GM23338 (cell line): ENCODE results near the gene FAXC. TPM values are rescaled to one million over a fixed set of nuclear protein-coding genes. Genes with fewer than 3 reads are reported as not detected.

Experiments
- ATAC-seq: fragments of 200-7000 bp; cut with Tn5 transposase; 3 replicates; pipeline ENCODE4 v1.9.1; 2020
- DNase-seq: peaks from one replicate; pipeline ENCODE4 v3.0.0-alpha.2; 2015; ENCODE audit warnings: low spot score
- H2AFZ ChIP-seq: fragments of 200-600 bp; sonication (generic); 2 replicates; pipeline ENCODE4 v1.8.0; 2016; ENCODE audit warnings: antibody characterized with exemption, mild to moderate bottlenecking, moderate library complexity
- H3F3A ChIP-seq: fragments of 200-600 bp; sonication (generic); replicated peaks from 2 replicates; pipeline ENCODE4 v1.8.0; 2017; ENCODE audit warnings: antibody characterized with exemption, mixed run types, low read depth
- H3K27ac ChIP-seq: fragments of 200-600 bp; sonication (generic); 2 replicates; pipeline ENCODE4 v1.6.1; 2016; ENCODE audit warnings: low read depth
- H3K27me3 ChIP-seq: fragments of 200-600 bp; sonication (generic); 2 replicates; pipeline ENCODE4 v1.8.0; 2016; ENCODE audit warnings: mild to moderate bottlenecking, mixed run types, moderate library complexity; ENCODE audit not compliant: insufficient read depth
- H3K36me3 ChIP-seq: fragments of 200-600 bp; sonication (generic); 2 replicates; pipeline ENCODE4 v1.8.0; 2016; ENCODE audit warnings: mild to moderate bottlenecking; ENCODE audit not compliant: insufficient read depth
- H3K4me1 ChIP-seq: fragments of 200-600 bp; sonication (generic); 2 replicates; pipeline ENCODE4 v1.8.0; 2016; ENCODE audit warnings: mild to moderate bottlenecking, moderate library complexity; ENCODE audit not compliant: insufficient read depth
- H3K4me2 ChIP-seq: fragments of 200-600 bp; sonication (generic); 2 replicates; pipeline ENCODE4 v1.7.1; 2017; ENCODE audit warnings: mixed run types
- H3K4me3 ChIP-seq: fragments of 200-600 bp; sonication (generic); 2 replicates; pipeline ENCODE4 v1.6.1; 2016; ENCODE audit warnings: mixed run types
- H3K79me2 ChIP-seq: fragments of 200-600 bp; sonication (generic); replicated peaks from 2 replicates; pipeline ENCODE4 v1.8.0; 2017; ENCODE audit warnings: mild to moderate bottlenecking; ENCODE audit not compliant: insufficient read depth
- H3K9me2 ChIP-seq: fragments of 200-600 bp; sonication (generic); 2 replicates; pipeline ENCODE4 v1.8.0; 2017; ENCODE audit not compliant: insufficient read depth
- H4K20me1 ChIP-seq: fragments of 200-600 bp; sonication (generic); replicated peaks from 2 replicates; pipeline ENCODE4 v1.8.0; 2017; ENCODE audit warnings: mild to moderate bottlenecking; ENCODE audit not compliant: insufficient read depth
- H3K27ac Mint-ChIP-seq: 2 replicates; pipeline ENCODE4 v1.8.0; 2020; ENCODE audit warnings: inconsistent platforms, mild to moderate bottlenecking, moderate library complexity, mixed read lengths
- H3K27me3 Mint-ChIP-seq: 3 replicates; pipeline ENCODE4 v1.8.0; 2022; ENCODE audit warnings: low read depth, mild to moderate bottlenecking, moderate library complexity, mixed read lengths, inconsistent platforms; ENCODE audit not compliant: insufficient read depth, poor library complexity
- H3K36me3 Mint-ChIP-seq: 3 replicates; pipeline ENCODE4 v1.8.0; 2021; ENCODE audit warnings: low read depth, mild to moderate bottlenecking, inconsistent platforms, moderate library complexity, mixed read lengths
- H3K4me1 Mint-ChIP-seq: 3 replicates; pipeline ENCODE4 v1.8.0; 2020; ENCODE audit warnings: mild to moderate bottlenecking, inconsistent platforms, mixed read lengths
- H3K4me3 Mint-ChIP-seq: 3 replicates; pipeline ENCODE4 v1.8.0; 2021; ENCODE audit warnings: moderate library complexity, mild to moderate bottlenecking, inconsistent platforms, mixed read lengths
- H3K9me3 Mint-ChIP-seq: 3 replicates; pipeline ENCODE4 v1.8.0; 2020; ENCODE audit warnings: moderate library complexity, mild to moderate bottlenecking, inconsistent platforms, mixed read lengths
- CREB1 ChIP-seq: fragments of 250-450 bp; sonication (Bioruptor Pico); IDR thresholded peaks from 2 replicates; pipeline ENCODE4 v1.5.0; 2020; ENCODE audit warnings: low read depth, mild to moderate bottlenecking, moderate library complexity
- EZH2 ChIP-seq: fragments of 200-600 bp; sonication (generic); IDR thresholded peaks from one replicate; pipeline ENCODE4 v1.8.0; 2017; ENCODE audit warnings: antibody characterized with exemption, mild to moderate bottlenecking, low read depth; ENCODE audit not compliant: unreplicated experiment
- EZH2phosphoT487 ChIP-seq: fragments of 200-600 bp; sonication (generic); IDR thresholded peaks from one replicate; pipeline ENCODE4 v1.8.1; 2018; ENCODE audit warnings: antibody characterized with exemption; ENCODE audit not compliant: unreplicated experiment
- JUNB ChIP-seq: IDR thresholded peaks from one replicate; pipeline ENCODE4 v1.6.1; 2016; ENCODE audit warnings: antibody characterized with exemption; ENCODE audit not compliant: unreplicated experiment
- NANOG ChIP-seq: IDR thresholded peaks from 2 replicates; pipeline ENCODE4 v1.6.1; 2016; ENCODE audit warnings: antibody characterized with exemption, borderline replicate concordance
- POLR2AphosphoS5 ChIP-seq: IDR thresholded peaks from 2 replicates; pipeline ENCODE4 v1.6.1; 2016; ENCODE audit warnings: antibody characterized with exemption, low read depth
- STAT1 ChIP-seq: IDR thresholded peaks from one replicate; pipeline ENCODE4 v1.6.1; 2016; ENCODE audit warnings: antibody characterized with exemption; ENCODE audit not compliant: unreplicated experiment
- ZNF114 ChIP-seq: fragments of 250-450 bp; sonication (Bioruptor Pico); IDR thresholded peaks from 2 replicates; pipeline ENCODE4 v1.5.0; 2020; ENCODE audit warnings: mild to moderate bottlenecking, moderate library complexity
- ZNF331 ChIP-seq: fragments of 250-450 bp; sonication (Bioruptor Pico); IDR thresholded peaks from 2 replicates; pipeline ENCODE4 v1.5.0; 2020; ENCODE audit warnings: low read depth, mild to moderate bottlenecking, moderate library complexity
- ZNF462 ChIP-seq: fragments of 250-450 bp; sonication (Bioruptor Pico); IDR thresholded peaks from 2 replicates; pipeline ENCODE4 v1.5.0; 2020; ENCODE audit warnings: mild to moderate bottlenecking, moderate library complexity
- polyA plus RNA-seq: library from polyadenylated mRNA; unstranded; fragments of >200 nt; fragmentation: Nextera tagmentation; extraction: Ambion mirVana; gene quantifications from 2 replicates; pipeline ENCODE4 v1.2.1, GENCODE V29; 2016
- total RNA-seq: library from RNA; depleted of rRNA; stranded (reverse); fragments of >200 nt; shearing (Covaris generic); gene quantifications from 2 replicates; pipeline ENCODE4 v1.2.3, GENCODE V29; 2014
- TF ChIP-seq, protein P1 (sequence below): IDR thresholded peaks from 2 replicates; pipeline ENCODE4 v1.6.1; 2016; ENCODE audit warnings: antibody characterized with exemption
- TF ChIP-seq, protein P2 (sequence below): IDR thresholded peaks from one replicate; pipeline ENCODE4 v1.6.1; 2018; ENCODE audit warnings: antibody characterized with exemption; ENCODE audit not compliant: unreplicated experiment
- TF ChIP-seq, protein P3 (sequence below), 2 experiments: fragments of 200-600 bp in 1 of 2; sonication (generic) in 1 of 2; conservative IDR thresholded peaks; 2 replicates each; pipeline versions ENCODE4 v1.5.1 to v1.6.1; 2016 to 2017; ENCODE audit warnings: antibody characterized with exemption in 2 of 2, low read depth in 2 of 2, mild to moderate bottlenecking in 2 of 2, moderate library complexity in 1 of 2

The FAXC gene
- total and polyA plus RNA-seq, 2 experiments from 2014 or later, result 10.5 to 15.2 TPM

DNA sequence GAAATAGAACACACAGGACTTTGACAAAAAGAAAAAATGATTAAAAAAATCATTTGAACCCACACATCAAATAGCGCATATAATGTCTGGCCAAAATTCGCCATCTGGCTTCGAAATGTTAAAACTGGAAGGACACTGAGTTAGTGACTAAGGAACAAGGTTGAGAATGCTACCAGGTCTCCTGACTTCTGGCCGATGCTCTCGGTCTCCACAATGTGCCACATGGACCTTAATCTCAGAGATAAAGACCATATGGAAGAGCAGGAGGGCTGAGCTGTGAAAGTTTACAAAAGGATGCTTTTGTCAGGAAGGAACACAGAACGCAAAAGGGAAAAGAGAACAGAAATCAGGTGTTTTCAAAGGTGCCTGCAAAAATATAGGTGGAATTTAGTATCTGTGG, 54.7 kb downstream of the FAXC start:
- no peak overlapping the region for H3K27ac Mint-ChIP-seq

More for the DNA sequence above, 54.7 kb downstream of the FAXC start:
- H3K9me2 ChIP-seq, result no peaks in the 10 kb centered on the region
- no peak overlapping the region for H3K4me3 ChIP-seq
- no peaks in the 10 kb centered on the region for H3F3A ChIP-seq
- no peak for DNase-seq
- Mint-ChIP-seq H3K4me3 (no peak overlapping the region), H3K36me3 (peaks cover 2% of the 10 kb centered on the region; the same call in 1 of the 3 replicates), H3K27me3 (no peaks in the 10 kb centered on the region), H3K9me3 (no peaks in the 10 kb centered on the region), H3K4me1 (no peaks in the 10 kb centered on the region; the same call in 2 of the 3 replicates)
- H4K20me1 ChIP-seq, result no peaks in the 10 kb centered on the region
- H3K36me3 ChIP-seq, result no peaks in the 10 kb centered on the region
- no peaks in the 10 kb centered on the region for H3K4me1 ChIP-seq
- TF ChIP-seq EZH2phosphoT487 (no peak), EZH2 (no peak), ZNF114 (CRISPR knock-in tag) (no peak), ZNF331 (CRISPR knock-in tag) (no peak), NANOG (no peak), ZNF462 (no peak), CREB1 (no peak), JUNB (no peak), POLR2AphosphoS5 (no peak), STAT1 (no peak)
- TF ChIP-seq, protein P1, sequence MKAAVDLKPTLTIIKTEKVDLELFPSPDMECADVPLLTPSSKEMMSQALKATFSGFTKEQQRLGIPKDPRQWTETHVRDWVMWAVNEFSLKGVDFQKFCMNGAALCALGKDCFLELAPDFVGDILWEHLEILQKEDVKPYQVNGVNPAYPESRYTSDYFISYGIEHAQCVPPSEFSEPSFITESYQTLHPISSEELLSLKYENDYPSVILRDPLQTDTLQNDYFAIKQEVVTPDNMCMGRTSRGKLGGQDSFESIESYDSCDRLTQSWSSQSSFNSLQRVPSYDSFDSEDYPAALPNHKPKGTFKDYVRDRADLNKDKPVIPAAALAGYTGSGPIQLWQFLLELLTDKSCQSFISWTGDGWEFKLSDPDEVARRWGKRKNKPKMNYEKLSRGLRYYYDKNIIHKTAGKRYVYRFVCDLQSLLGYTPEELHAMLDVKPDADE, result no peak
- TF ChIP-seq, protein P2, sequence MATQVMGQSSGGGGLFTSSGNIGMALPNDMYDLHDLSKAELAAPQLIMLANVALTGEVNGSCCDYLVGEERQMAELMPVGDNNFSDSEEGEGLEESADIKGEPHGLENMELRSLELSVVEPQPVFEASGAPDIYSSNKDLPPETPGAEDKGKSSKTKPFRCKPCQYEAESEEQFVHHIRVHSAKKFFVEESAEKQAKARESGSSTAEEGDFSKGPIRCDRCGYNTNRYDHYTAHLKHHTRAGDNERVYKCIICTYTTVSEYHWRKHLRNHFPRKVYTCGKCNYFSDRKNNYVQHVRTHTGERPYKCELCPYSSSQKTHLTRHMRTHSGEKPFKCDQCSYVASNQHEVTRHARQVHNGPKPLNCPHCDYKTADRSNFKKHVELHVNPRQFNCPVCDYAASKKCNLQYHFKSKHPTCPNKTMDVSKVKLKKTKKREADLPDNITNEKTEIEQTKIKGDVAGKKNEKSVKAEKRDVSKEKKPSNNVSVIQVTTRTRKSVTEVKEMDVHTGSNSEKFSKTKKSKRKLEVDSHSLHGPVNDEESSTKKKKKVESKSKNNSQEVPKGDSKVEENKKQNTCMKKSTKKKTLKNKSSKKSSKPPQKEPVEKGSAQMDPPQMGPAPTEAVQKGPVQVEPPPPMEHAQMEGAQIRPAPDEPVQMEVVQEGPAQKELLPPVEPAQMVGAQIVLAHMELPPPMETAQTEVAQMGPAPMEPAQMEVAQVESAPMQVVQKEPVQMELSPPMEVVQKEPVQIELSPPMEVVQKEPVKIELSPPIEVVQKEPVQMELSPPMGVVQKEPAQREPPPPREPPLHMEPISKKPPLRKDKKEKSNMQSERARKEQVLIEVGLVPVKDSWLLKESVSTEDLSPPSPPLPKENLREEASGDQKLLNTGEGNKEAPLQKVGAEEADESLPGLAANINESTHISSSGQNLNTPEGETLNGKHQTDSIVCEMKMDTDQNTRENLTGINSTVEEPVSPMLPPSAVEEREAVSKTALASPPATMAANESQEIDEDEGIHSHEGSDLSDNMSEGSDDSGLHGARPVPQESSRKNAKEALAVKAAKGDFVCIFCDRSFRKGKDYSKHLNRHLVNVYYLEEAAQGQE, result no peak
- TF ChIP-seq, protein P3, sequence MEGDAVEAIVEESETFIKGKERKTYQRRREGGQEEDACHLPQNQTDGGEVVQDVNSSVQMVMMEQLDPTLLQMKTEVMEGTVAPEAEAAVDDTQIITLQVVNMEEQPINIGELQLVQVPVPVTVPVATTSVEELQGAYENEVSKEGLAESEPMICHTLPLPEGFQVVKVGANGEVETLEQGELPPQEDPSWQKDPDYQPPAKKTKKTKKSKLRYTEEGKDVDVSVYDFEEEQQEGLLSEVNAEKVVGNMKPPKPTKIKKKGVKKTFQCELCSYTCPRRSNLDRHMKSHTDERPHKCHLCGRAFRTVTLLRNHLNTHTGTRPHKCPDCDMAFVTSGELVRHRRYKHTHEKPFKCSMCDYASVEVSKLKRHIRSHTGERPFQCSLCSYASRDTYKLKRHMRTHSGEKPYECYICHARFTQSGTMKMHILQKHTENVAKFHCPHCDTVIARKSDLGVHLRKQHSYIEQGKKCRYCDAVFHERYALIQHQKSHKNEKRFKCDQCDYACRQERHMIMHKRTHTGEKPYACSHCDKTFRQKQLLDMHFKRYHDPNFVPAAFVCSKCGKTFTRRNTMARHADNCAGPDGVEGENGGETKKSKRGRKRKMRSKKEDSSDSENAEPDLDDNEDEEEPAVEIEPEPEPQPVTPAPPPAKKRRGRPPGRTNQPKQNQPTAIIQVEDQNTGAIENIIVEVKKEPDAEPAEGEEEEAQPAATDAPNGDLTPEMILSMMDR (conservative IDR thresholded peaks at IDR 0.05; ENCODE audit: low read depth in 2 of 2), result no peak
- H3K27me3 ChIP-seq, result no peaks in the 10 kb centered on the region
- H3K27ac ChIP-seq, result no peak overlapping the region
- no peaks in the 10 kb centered on the region for H3K79me2 ChIP-seq
- ATAC-seq, result no peak
- no peak overlapping the region for H3K4me2 ChIP-seq
- H2AFZ ChIP-seq, result no peak overlapping the region
